GM19193 (cell line): ENCODE data around the gene CRHR2.

Experiments
- POLR2A ChIP-seq: IDR thresholded peaks from 4 replicates; pipeline ENCODE4 v1.6.1; 2011; ENCODE audit not compliant: insufficient read depth, insufficient read length; ENCODE audit errors: extremely low read depth

Gene CRHR2

GRCh38 chr7:30694774-30695721, 12.8 kb upstream of the CRHR2 start:
- no peak for TF ChIP-seq POLR2A

GRCh38 chr7:30694218-30694745, 12.0 kb upstream of the CRHR2 start:
- no peak for TF ChIP-seq POLR2A

- TF ChIP-seq POLR2A, result no peak
Observed at GRCh38 chr7:30692882-30693281, 10.6 kb upstream of the CRHR2 start.

- no peak for TF ChIP-seq POLR2A
Observed at GRCh38 chr7:30692438-30692837, 10.2 kb upstream of the CRHR2 start.

- TF ChIP-seq POLR2A, result no peak
Observed at GRCh38 chr7:30690011-30690410, 7.8 kb upstream of the CRHR2 start.

- no peak for TF ChIP-seq POLR2A
Observed at GRCh38 chr7:30688718-30689221, 6.5 kb upstream of the CRHR2 start.

GRCh38 chr7:30687604-30688003, 5.3 kb upstream of the CRHR2 start:
- no peak for TF ChIP-seq POLR2A

- no peak for TF ChIP-seq POLR2A
Observed at GRCh38 chr7:30684351-30684750, 2.1 kb upstream of the CRHR2 start.

GRCh38 chr7:30683816-30684215, 1.6 kb upstream of the CRHR2 start:
- no peak for TF ChIP-seq POLR2A

- no peak for TF ChIP-seq POLR2A
Observed at GRCh38 chr7:30683306-30683705, 1.1 kb upstream of the CRHR2 start.

- TF ChIP-seq POLR2A, result no peak
Observed at GRCh38 chr7:30681815-30682211, 443 bp downstream of the CRHR2 start.

GRCh38 chr7:30681331-30681797, 892 bp downstream of the CRHR2 start:
- TF ChIP-seq POLR2A, result no peak

GRCh38 chr7:30679664-30680063, 2.6 kb downstream of the CRHR2 start:
- no peak for TF ChIP-seq POLR2A

GRCh38 chr7:30678805-30679204, 3.5 kb downstream of the CRHR2 start:
- no peak for TF ChIP-seq POLR2A

- TF ChIP-seq POLR2A, result no peak
Observed at GRCh38 chr7:30674876-30675275, 7.4 kb downstream of the CRHR2 start.

GRCh38 chr7:30674420-30674819, 7.8 kb downstream of the CRHR2 start:
- TF ChIP-seq POLR2A, result no peak
